Measurements from ENCODE around the gene FAM193B. TPM values are rescaled to one million over a fixed set of nuclear protein-coding genes. Genes with fewer than 3 reads are reported as not detected.

The FAM193B gene
- total RNA-seq, 1 experiment from 2014 or later, result 43.8 TPM

DNA sequence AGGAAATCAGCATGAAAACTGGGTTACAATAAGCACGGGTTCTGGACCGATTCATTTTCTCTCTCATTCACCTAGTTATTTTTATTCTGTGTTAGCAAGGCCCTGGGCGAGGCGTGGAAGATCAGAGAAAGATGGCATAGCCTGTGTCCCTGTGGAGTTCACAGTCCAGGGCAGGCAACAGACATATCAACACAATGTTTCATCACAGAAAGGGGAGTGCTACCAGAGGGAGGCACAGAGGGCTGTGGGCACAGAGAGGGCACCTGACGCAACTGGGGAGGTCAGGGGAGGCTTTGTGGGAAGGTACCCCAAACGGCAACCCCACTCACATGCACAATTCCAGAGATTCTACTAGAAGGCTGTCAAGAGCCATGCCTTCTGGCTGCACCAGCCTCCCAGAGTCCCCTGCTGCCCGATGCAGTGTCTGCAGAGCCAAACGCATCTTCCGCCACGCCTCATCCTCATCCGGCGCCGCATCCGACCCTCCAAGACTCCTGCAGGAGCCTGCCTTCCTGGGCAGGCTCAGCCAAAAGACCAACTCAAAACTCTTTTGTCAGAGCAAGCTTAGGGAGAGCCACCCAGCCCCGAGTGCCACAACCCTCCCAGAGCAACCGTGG is 1.4 kb downstream of the FAM193B start:
- BruUV-seq (replicated peaks), result no TSS peak
- intact Hi-C loops (cut with micrococcal nuclease; ENCODE audit: unreplicated experiment), result no loop called here
- H3K4me3 ChIP-seq (ENCODE audit: low read depth, low read length, poor library complexity, severe bottlenecking), result peak overlapping the region; percentile 85
- H3K9me3 ChIP-seq (ENCODE audit: low read depth, low read length, poor library complexity, severe bottlenecking), result no peaks in the 10 kb centered on the region
- peak; percentile 13 for DNase-seq (ENCODE audit: low spot score)
- no peaks in the 10 kb centered on the region for H3K4me1 ChIP-seq (ENCODE audit: insufficient read depth, low read length, poor library complexity, severe bottlenecking)
- peak overlapping the region; percentile 80 for H3K27ac ChIP-seq (ENCODE audit: low read depth, low read length, poor library complexity, severe bottlenecking)
- TF ChIP-seq EZH2 (IDR thresholded peaks at IDR 0.05; ENCODE audit: borderline replicate concordance, low read depth, low read length, poor library complexity, severe bottlenecking) (no peak), CTCF (conservative IDR thresholded peaks at IDR 0.05; ENCODE audit: low read depth, low read length) (no peak)
- H3K27me3 ChIP-seq (replicated peaks; ENCODE audit: insufficient read depth, low read depth, low read length, poor library complexity), result no peaks in the 10 kb centered on the region
- H3K36me3 ChIP-seq (ENCODE audit: insufficient read depth, low read length, poor library complexity, severe bottlenecking), result peaks cover 12% of the 10 kb centered on the region
- CTCF ChIA-PET, result no interaction called here
- POLR2A ChIA-PET (ENCODE audit: low non-redundant PET), result no interaction called here

DNA sequence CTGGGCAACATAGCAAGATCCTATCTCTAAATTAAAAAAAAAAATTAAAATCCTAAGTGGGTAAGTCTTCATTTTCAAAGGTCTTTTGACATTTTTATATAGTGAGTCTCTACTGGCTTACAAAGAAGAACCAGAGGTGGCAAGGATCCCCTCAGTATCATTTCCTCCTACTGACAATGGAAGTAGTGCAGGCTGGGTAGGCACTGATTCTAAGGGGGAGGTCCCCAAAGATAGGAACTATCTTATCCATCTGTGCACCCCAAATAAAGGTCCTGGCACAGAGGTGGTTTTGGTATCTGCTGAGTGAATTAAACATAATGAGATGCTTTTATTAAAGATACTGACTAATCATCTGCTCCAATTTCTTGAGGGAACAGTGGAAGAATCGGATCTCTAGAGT is 4.2 kb downstream of the FAM193B start:
- DNase-seq (ENCODE audit: low spot score), result no peak
- POLR2A ChIA-PET (ENCODE audit: low non-redundant PET), result no interaction called here
- Histone ChIP-seq H3K36me3 (ENCODE audit: insufficient read depth, low read length, poor library complexity, severe bottlenecking) (peaks cover 12% of the 10 kb centered on the region), H3K4me1 (ENCODE audit: insufficient read depth, low read length, poor library complexity, severe bottlenecking) (peaks cover 19% of the 10 kb centered on the region), H3K27ac (ENCODE audit: low read depth, low read length, poor library complexity, severe bottlenecking) (no peak overlapping the region), H3K27me3 (replicated peaks; ENCODE audit: insufficient read depth, low read depth, low read length, poor library complexity) (no peaks in the 10 kb centered on the region), H3K4me3 (ENCODE audit: low read depth, low read length, poor library complexity, severe bottlenecking) (no peak overlapping the region), H3K9me3 (ENCODE audit: low read depth, low read length, poor library complexity, severe bottlenecking) (no peaks in the 10 kb centered on the region)
- TF ChIP-seq EZH2 (IDR thresholded peaks at IDR 0.05; ENCODE audit: borderline replicate concordance, low read depth, low read length, poor library complexity, severe bottlenecking) (no peak), CTCF (conservative IDR thresholded peaks at IDR 0.05; ENCODE audit: low read depth, low read length) (no peak)
- intact Hi-C loops (cut with micrococcal nuclease; ENCODE audit: unreplicated experiment), result no loop called here
- CTCF ChIA-PET, result no interaction called here
- BruUV-seq (replicated peaks), result no TSS peak

- TF ChIP-seq EZH2 (IDR thresholded peaks at IDR 0.05; ENCODE audit: borderline replicate concordance, low read depth, low read length, poor library complexity, severe bottlenecking) (no peak), CTCF (conservative IDR thresholded peaks at IDR 0.05; ENCODE audit: low read depth, low read length) (no peak)
- intact Hi-C loops (cut with micrococcal nuclease; ENCODE audit: unreplicated experiment), result no loop called here
- ChIA-PET CTCF (no interaction called here), POLR2A (ENCODE audit: low non-redundant PET) (no interaction called here)
- H3K27me3 ChIP-seq (replicated peaks; ENCODE audit: insufficient read depth, low read depth, low read length, poor library complexity), result no peaks in the 10 kb centered on the region
- peaks cover 12% of the 10 kb centered on the region for H3K36me3 ChIP-seq (ENCODE audit: insufficient read depth, low read length, poor library complexity, severe bottlenecking)
- peak overlapping the region; percentile 13 for H3K27ac ChIP-seq (ENCODE audit: low read depth, low read length, poor library complexity, severe bottlenecking)
- peaks cover 20% of the 10 kb centered on the region for H3K4me1 ChIP-seq (ENCODE audit: insufficient read depth, low read length, poor library complexity, severe bottlenecking)
- H3K9me3 ChIP-seq (ENCODE audit: low read depth, low read length, poor library complexity, severe bottlenecking), result no peaks in the 10 kb centered on the region
- BruUV-seq (replicated peaks), result no TSS peak
- no peak overlapping the region for H3K4me3 ChIP-seq (ENCODE audit: low read depth, low read length, poor library complexity, severe bottlenecking)
- DNase-seq (ENCODE audit: low spot score), result no peak
Observed at GRCh38 chr5:177548495-177548894, 5.9 kb downstream of the FAM193B start.
